HG03196 (cell line): ENCODE measurements around the gene ZBTB20.
"Not testable (repeated sequence)": the region's sequence is repeated elsewhere in the genome, so short reads cannot be mapped to it uniquely, and the experiment has no call there.

ENCODE experiments used
- ATAC-seq: cut with Tn5 transposase; IDR thresholded peaks from one replicate; pipeline ENCODE4 v1.9.1; 2021; ENCODE audit not compliant: unreplicated experiment

The ZBTB20 gene

DNA sequence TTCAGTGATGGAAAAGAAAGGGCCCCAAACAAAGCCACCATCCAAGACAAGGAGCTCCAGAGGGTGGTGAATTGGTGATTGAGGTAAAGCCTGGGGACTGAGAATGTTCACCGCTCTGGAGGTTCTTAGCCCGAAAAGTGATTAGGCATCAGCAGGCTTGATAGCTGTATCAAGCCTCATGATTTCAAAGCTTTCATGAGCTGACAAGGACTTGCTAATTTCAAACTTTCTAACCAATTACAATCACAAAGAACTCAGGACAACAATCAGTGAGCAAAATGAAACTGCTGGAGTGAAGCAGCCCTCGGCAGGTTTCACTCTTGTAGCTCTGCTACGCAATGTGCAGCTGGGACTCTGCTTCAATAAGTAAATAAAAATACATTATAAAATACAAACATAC, 461.9 kb downstream of the ZBTB20 start:
- no peak for ATAC-seq

DNA sequence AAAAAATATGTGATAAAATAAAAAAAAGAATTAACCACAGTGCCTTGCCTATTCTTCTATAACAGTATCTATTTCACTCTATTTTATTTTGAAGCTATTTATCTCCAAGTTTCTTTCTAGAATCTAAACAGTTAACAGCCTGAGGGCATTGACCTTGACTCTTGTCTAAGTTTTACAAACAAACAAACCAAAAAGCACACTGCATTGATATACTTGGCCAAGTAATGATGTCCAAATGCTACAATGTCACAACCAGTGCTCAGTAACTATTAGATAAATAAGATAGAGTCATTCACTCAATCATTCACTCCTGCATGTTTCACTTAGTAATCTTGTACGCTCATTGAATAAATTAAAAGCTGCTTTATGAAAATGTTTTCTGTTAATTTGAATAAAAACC, 466.8 kb downstream of the ZBTB20 start:
- no peak for ATAC-seq

DNA sequence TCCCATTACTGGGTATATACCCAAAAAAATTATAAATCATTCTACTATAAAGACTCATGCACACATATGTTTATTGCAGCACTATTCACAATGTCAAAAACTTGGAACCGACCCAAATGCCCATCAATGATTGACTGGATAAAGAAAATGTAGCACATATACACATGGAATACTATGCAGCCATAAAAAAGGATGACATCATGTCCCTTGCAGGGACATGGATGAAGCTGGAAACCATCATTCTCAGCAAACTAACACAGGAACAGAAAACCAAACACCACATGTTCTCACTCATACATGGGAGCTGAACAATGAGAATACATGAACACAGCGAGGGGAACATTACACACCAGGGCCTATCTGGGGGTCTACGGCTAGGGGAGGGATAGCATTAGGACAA, 467.3 kb downstream of the ZBTB20 start:
- not testable (repeated sequence) for ATAC-seq

- ATAC-seq: no peak
These were observed 472.0 kb downstream of the ZBTB20 start for GRCh38 chr3:114675104-114675503.

DNA sequence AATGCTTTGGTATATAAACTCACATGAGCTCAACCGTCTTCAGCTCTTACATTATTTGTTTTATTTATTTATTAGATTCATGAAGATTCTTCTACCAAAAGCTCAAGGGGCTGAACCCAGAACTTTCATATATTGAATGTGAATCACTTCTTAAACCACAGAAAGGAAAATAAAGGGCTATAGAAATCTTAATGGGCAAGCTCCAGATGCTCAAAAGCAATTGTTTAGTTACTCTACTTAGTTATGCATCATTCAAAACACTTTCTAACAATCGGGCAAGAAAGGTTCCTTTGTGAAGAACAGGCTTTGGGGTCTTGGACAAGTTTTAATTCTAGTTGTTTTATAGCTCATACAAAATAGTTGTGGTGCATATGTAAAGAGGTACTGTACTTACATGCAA, 473.1 kb downstream of the ZBTB20 start:
- no peak for ATAC-seq

DNA sequence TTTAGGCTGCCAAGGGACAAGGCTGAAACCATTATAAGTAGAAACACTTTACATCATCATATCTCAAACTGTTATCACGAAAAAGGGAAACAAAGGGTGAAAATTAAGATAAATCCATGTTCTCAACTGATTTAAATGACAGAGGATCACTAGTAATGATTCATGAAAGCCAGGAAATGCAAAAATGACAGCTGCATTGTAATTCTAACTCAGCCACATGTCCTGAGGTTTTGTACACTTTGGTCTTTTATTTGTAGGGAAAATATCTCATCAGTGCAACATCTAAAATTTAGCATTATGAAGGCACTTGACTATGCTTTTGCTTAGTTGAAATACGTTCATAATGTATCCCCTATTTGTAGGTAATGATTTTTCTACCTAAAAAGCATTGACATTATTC, 473.6 kb downstream of the ZBTB20 start:
- no peak for ATAC-seq

DNA sequence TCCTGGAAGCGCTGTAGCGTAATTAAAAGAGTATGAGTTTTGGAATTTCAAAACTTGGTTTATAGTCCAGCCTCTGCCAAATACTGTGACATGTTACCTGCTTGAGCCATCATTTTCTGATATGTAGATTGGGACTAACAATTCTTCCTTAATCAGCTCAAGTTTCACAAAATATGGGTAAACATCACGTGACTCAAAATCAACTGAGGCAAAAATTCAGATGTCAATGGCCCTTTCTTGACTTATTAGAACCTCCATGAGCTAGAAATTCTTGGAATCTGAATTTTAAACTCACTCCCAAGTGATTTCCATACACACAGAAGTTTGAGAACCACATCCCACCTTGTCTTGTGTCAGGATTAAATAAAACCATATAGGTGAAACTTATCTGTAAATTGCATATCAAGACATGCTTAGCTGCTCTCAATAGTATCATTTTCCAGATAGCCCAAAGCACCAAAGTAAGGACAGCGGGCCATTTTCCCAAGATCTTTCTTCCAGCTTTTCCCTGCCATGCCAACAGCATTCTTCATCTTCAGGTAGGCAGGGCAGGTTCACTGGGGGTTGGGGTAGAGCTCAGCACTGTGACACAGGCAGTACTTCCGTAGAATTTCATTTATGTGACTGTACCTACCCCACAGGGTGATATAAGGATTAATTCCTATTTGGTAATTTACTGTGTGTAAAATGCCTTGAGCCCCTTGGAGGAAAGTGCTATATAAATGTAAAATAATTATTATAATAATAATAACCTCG, 474.2 kb downstream of the ZBTB20 start:
- ATAC-seq: no peak

DNA sequence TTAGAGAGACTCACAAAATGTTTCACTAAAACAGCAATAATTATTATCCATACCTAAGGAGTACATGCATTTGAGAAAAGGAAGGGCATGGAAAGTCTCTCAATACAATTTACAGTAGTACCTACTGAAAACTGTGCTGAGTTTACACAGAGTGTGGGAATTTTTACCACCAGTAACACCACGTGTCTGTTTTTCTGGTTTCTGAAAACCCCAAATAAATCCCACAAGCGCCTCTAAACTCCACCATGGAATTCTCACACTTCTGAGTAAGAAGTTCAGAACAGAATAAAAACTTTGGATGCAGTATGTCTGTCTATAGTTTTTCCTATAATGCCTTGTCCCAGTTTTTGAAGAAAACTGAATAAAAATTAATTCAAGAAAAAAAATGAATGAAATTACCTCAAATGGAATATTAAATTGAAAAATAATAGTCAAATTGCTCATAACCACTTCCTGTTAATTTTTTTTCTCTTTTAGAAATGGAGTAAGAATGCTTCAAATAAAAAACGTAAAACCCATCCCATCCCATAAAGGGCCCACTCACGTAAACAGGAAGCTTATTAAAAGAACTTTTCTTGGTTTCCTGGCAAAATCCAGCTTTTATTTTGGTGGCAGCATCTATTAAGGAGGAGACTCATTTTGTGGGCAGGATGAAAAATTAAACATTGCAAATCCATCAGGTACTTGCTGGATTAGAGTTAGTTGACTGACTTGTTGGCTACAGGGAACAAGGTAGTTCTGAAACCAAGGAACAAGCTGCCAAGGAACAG, 475.2 kb downstream of the ZBTB20 start:
- no peak for ATAC-seq

DNA sequence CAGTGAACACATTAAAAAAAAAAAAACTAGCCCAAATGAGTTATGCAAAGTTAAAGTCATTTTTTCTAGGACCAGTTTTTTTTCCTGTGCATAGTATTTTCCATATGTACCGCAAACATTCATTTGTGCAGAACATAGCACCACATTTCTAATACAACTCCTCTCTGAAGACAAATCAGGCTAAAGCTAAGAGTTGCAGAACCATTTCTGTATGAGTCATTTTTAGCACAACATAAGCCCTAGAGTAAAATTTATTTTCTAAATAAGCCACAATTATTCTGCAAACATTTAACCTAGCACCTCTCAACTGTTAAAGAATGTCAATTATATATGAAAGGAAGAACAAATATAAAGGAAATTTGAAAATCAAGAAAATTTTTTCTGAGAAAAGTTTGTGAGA, 477.5 kb downstream of the ZBTB20 start:
- ATAC-seq: no peak

DNA sequence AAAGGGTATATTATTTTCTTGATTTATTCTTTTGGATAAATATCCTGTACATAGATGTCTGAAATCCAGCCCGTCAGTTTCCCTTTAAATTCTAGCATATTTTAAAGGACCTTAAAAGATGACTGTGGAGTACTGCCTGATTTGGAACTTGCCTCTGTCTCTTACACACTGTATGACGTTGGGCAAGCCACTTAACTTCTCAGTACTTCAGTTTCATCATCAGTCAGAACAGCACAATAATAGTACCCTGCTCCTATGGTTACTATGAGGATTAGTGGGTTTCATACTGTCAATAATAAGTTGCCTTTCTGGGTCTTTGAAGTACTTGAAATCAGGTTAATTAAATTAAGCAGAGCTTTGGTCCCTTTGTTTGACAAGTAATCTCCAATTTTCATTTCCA, 479.0 kb downstream of the ZBTB20 start:
- ATAC-seq: no peak

GRCh38 chr3:114666623-114667022, 480.5 kb downstream of the ZBTB20 start:
- no peak for ATAC-seq

DNA sequence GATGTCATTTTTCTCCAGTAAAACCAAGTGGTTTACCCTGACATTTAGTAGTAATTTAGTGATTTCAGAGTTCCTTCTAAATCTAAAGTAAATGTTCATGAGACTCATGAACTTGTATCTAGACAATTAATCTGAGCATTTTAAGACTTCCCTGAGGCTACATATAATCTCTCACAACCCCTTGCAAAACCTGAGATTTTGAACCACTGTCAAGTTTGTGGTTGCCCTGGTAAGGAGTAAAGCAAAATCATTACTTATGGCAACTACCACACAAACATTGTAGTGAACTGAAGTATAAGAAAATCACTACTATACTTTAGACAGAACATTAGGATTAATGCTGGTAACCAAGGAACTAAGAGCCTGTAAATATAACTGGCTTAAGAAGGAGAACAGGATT, 483.1 kb downstream of the ZBTB20 start:
- ATAC-seq: no peak

DNA sequence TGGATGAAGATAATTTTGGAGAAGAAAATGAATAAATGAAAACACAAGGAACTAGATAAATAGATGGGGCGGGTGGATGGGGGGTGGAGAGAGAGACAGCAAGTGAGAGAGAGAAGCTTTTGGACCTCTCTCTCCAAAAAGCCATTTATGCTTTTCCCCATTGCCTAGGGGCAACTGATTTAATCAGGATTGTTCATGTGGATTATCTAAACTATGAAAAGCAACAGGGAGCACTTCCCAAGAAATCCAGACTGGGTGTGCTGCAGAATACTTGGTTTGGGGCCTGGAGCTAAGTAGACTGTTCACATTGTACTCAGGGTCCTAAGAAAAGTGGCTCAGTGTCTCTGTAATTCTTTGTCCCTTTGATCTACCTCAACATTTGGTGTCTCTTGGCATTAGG, 486.3 kb downstream of the ZBTB20 start:
- no peak for ATAC-seq

- no peak for ATAC-seq
These were observed 487.0 kb downstream of the ZBTB20 start for GRCh38 chr3:114660124-114660523.

GRCh38 chr3:114659109-114660061, 487.7 kb downstream of the ZBTB20 start:
- ATAC-seq: no peak

DNA sequence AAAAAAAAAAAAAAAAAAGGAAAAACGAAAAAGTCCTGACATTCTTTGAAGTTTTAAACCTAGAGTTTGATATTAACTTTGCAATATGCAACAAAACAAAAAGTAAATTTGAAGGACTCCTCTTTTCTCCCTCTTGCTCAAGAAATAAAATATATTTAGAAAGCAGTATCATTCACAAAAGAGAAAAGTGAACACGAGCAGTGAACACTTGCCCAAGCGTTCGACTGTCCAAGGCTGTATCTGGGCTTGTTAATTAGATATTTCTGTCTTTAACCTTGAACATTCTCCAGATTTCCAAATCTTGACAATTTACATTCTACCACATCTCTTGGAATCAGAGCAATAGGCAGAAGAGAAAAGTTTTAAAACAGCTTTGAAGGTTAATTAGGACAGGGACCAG, 495.5 kb downstream of the ZBTB20 start:
- no peak for ATAC-seq

DNA sequence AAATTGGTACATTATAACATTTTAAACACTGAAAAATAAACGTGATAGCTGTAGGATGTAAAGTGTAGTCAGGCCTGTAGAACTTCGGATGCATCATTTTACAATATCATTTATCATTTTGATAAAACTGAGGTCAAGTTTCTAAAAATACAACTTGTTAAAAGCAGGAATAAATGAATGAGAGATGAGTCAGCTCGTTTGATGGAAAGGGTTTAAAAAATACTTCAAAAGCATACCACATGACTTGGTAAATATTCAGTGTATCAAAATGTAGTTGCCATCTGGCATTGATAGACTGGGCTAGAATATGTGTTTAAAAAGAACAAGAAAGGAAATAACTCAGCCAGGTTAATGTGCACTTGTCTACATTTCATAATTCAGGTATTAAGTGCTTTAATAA, 496.3 kb downstream of the ZBTB20 start:
- ATAC-seq: no peak

GRCh38 chr3:114649331-114649730, 497.8 kb downstream of the ZBTB20 start:
- no peak for ATAC-seq

DNA sequence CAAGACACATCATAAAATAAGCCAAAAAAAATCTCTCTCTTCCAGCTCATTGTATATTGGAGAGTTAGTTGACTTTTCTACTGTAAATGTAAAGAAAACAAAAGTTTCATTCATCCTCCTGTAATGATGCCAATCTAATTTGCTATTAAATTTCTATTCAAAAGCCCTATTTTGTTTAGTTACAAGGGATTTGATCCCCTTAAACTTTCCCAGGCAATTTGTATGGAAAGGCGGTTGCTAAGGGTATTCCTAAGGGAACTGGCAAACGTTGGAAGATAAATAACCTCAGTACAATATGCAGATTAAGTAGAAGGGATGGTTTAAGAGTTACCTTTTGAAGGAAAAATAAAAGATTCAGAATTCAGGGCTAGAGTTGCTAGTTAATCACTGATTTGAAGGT, 500.6 kb downstream of the ZBTB20 start:
- ATAC-seq: no peak

DNA sequence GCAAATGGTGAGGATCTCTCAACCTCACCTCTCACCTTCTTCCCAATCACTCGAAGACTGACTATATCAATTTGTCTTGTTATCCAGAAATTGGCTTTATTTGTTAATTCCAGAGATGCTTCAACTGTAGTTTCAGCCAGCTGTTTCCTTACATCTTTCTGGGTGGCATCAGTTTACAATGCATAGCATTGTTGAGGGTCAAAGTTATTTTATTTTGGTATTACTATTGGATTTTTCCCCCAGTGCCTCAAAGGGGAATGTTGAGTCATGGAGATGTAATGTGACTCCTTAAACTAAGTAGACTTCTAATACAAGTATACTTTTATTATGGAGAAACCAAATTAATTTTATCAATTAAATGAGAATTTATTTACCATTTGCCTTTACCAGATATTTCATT, 501.7 kb downstream of the ZBTB20 start:
- no peak for ATAC-seq

DNA sequence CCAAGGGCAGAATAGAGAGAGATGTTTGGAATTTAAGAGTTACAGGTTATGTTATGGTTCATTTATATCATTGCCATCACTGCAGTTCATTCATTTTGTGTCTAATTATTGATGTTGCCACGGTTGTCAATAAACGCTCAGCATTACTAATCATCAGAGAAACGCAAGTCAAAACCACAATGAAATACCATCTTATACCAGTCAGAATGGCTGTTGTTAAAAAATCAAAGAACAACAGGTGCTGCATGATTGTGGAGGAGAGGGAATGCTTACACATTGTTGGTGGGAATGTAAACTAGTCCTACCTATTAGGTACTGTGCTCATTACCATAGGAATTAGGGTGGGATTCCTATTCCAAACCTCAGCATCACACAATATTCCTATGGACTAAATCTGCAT, 502.7 kb downstream of the ZBTB20 start:
- ATAC-seq: no peak
